ENCODE data around the gene IKZF3. TPM values are rescaled to one million over a fixed set of nuclear protein-coding genes. Genes with fewer than 3 reads are reported as not detected.
"Not testable (repeated sequence)": the region's sequence is repeated elsewhere in the genome, so short reads cannot be mapped to it uniquely, and the experiment has no call there.

The IKZF3 gene
- total and polyA plus RNA-seq, 5 donors = 0.14 to 1.3 (median 0.50) TPM

GRCh38 chr17:39886102-39886501 is 22.0 kb upstream of the IKZF3 start:
- H3K4me3 ChIP-seq (ENCODE audit: low read length); H3K27me3 ChIP-seq (ENCODE audit: control insufficient read depth, insufficient read depth); DNase-seq; ATAC-seq; intact Hi-C loops (cut with DNase I); H3K9me3 ChIP-seq (ENCODE audit: control insufficient read depth, low read length); H3K4me1 ChIP-seq (ENCODE audit: control insufficient read depth, insufficient read depth, low read length); H3K27ac ChIP-seq (ENCODE audit: low read length): not testable (repeated sequence)
- WGBS = 65% methylated on average over 5 of the region's 5 CpGs

GRCh38 chr17:39872751-39873150 is 8.6 kb upstream of the IKZF3 start:
- H3K9me3 ChIP-seq (ENCODE audit: control insufficient read depth, low read length) = no peaks in the 10 kb centered on the region
- DNase-seq (no peak), ATAC-seq (no peak)
- H3K27ac ChIP-seq (ENCODE audit: low read length) = no peak overlapping the region
- no peak overlapping the region for H3K4me3 ChIP-seq (ENCODE audit: low read length)
- no peaks in the 10 kb centered on the region for H3K4me1 ChIP-seq (ENCODE audit: control insufficient read depth, insufficient read depth, low read length)
- intact Hi-C loops (cut with DNase I) = loop anchor here in 1 of 4 donors (10.0 kb wide), 1 partner anchor 92 kb away; the partner anchor contains the start of gene GSDMA
- 83% methylated on average over 2 of the region's 2 CpGs for WGBS
- no peaks in the 10 kb centered on the region for H3K27me3 ChIP-seq (ENCODE audit: control insufficient read depth, insufficient read depth)

- whole genome bisulfite sequencing = 68% methylated on average over 2 of the region's 2 CpGs
- ATAC-seq (no peak), DNase-seq (no peak)
- no peak overlapping the region for H3K27ac ChIP-seq (ENCODE audit: low read length)
- H3K4me3 ChIP-seq (ENCODE audit: low read length) = no peak overlapping the region
- intact Hi-C loops (cut with DNase I) = loop anchor here in 1 of 4 donors (10.0 kb wide), 1 partner anchor 93 kb away; the partner anchor contains the start of gene GSDMA
- no peaks in the 10 kb centered on the region for H3K4me1 ChIP-seq (ENCODE audit: control insufficient read depth, insufficient read depth, low read length)
- H3K27me3 ChIP-seq (ENCODE audit: control insufficient read depth, insufficient read depth) = peaks cover 7% of the 10 kb centered on the region
- peaks cover 3% of the 10 kb centered on the region for H3K9me3 ChIP-seq (ENCODE audit: control insufficient read depth, low read length)
Measured at GRCh38 chr17:39871801-39872200, 7.7 kb upstream of the IKZF3 start.

GRCh38 chr17:39870776-39871175 is 6.7 kb upstream of the IKZF3 start:
- no peak for ATAC-seq

GRCh38 chr17:39868554-39868942 is 4.4 kb upstream of the IKZF3 start:
- Histone ChIP-seq H3K27ac (ENCODE audit: low read length) (no peak overlapping the region), H3K4me3 (ENCODE audit: low read length) (no peak overlapping the region), H3K9me3 (ENCODE audit: control insufficient read depth, low read length) (peaks cover 3% of the 10 kb centered on the region), H3K4me1 (ENCODE audit: control insufficient read depth, insufficient read depth, low read length) (no peaks in the 10 kb centered on the region), H3K27me3 (ENCODE audit: control insufficient read depth, insufficient read depth) (peaks cover 7% of the 10 kb centered on the region)
- ATAC-seq (no peak), DNase-seq (no peak)
- WGBS = 66% methylated on average over 17 of the region's 17 CpGs
- intact Hi-C loops (cut with DNase I) = no loop called here

More at GRCh38 chr17:39870776-39871175, 6.7 kb upstream of the IKZF3 start:
- WGBS = 92% methylated on average over 1 of the region's 1 CpG
- no peak overlapping the region for H3K27ac ChIP-seq (ENCODE audit: low read length)
- intact Hi-C loops (cut with DNase I) = loop anchor here in 1 of 4 donors (10.0 kb wide), 1 partner anchor 94 kb away; the partner anchor contains the start of gene GSDMA
- peaks cover 7% of the 10 kb centered on the region for H3K27me3 ChIP-seq (ENCODE audit: control insufficient read depth, insufficient read depth)
- no peaks in the 10 kb centered on the region for H3K4me1 ChIP-seq (ENCODE audit: control insufficient read depth, insufficient read depth, low read length)
- H3K9me3 ChIP-seq (ENCODE audit: control insufficient read depth, low read length) = peaks cover 3% of the 10 kb centered on the region
- no peak overlapping the region for H3K4me3 ChIP-seq (ENCODE audit: low read length)
- DNase-seq = no peak

- no peak within 1 kb of the TSS for H3K27ac ChIP-seq (ENCODE audit: low read length)
- intact Hi-C loops (cut with DNase I) = no loop called here
Measured at GRCh38 chr17:39867880-39868553, 3.9 kb upstream of the IKZF3 start, which contains the start of gene ZPBP2. ZPBP2 (plus strand) TSS chr17:39868202; CDS start chr17:39868355, 153 bp downstream.

GRCh38 chr17:39867084-39867879 is 3.2 kb upstream of the IKZF3 start:
- ATAC-seq (no peak), DNase-seq (no peak)
- Histone ChIP-seq H3K27ac (ENCODE audit: low read length) (no peak overlapping the region), H3K27me3 (ENCODE audit: control insufficient read depth, insufficient read depth) (peaks cover 7% of the 10 kb centered on the region), H3K4me3 (ENCODE audit: low read length) (no peak overlapping the region), H3K9me3 (ENCODE audit: control insufficient read depth, low read length) (peaks cover 3% of the 10 kb centered on the region), H3K4me1 (ENCODE audit: control insufficient read depth, insufficient read depth, low read length) (no peaks in the 10 kb centered on the region)
- 74% methylated on average over 21 of the region's 21 CpGs for WGBS
- intact Hi-C loops (cut with DNase I) = no loop called here

More at GRCh38 chr17:39867880-39868553, 3.9 kb upstream of the IKZF3 start, which contains the start of gene ZPBP2:
- Histone ChIP-seq H3K4me1 (ENCODE audit: control insufficient read depth, insufficient read depth, low read length) (no peaks in the 10 kb centered on the region), H3K27me3 (ENCODE audit: control insufficient read depth, insufficient read depth) (peaks cover 7% of the 10 kb centered on the region), H3K4me3 (ENCODE audit: low read length) (no peak within 1 kb of the TSS), H3K9me3 (ENCODE audit: control insufficient read depth, low read length) (peaks cover 3% of the 10 kb centered on the region)
- DNase-seq (peak in 1 of 3 donors; percentile 37), ATAC-seq (no peak)
- 18% methylated on average over 67 of the region's 67 CpGs for WGBS

- Histone ChIP-seq H3K4me3 (ENCODE audit: low read length) (no peak overlapping the region), H3K9me3 (ENCODE audit: control insufficient read depth, low read length) (peaks cover 3% of the 10 kb centered on the region), H3K27me3 (ENCODE audit: control insufficient read depth, insufficient read depth) (peaks cover 7% of the 10 kb centered on the region), H3K4me1 (ENCODE audit: control insufficient read depth, insufficient read depth, low read length) (no peaks in the 10 kb centered on the region), H3K27ac (ENCODE audit: low read length) (no peak overlapping the region)
- WGBS = 84% methylated on average over 8 of the region's 8 CpGs
- DNase-seq (no peak), ATAC-seq (no peak)
- intact Hi-C loops (cut with DNase I) = no loop called here
Measured at GRCh38 chr17:39866013-39866730, 2.1 kb upstream of the IKZF3 start.

- Histone ChIP-seq H3K27ac (ENCODE audit: low read length) (no peak overlapping the region), H3K9me3 (ENCODE audit: control insufficient read depth, low read length) (peaks cover 3% of the 10 kb centered on the region), H3K4me1 (ENCODE audit: control insufficient read depth, insufficient read depth, low read length) (no peaks in the 10 kb centered on the region), H3K27me3 (ENCODE audit: control insufficient read depth, insufficient read depth) (peaks cover 11% of the 10 kb centered on the region), H3K4me3 (ENCODE audit: low read length) (peak overlapping the region; percentile 12)
- DNase-seq (no peak), ATAC-seq (peak in 1 of 2 donors; percentile 21)
- 56% methylated on average over 7 of the region's 7 CpGs for WGBS
- intact Hi-C loops (cut with DNase I) = no loop called here
Measured at GRCh38 chr17:39863244-39863917, 731 bp downstream of the IKZF3 start.

- ATAC-seq (no peak), DNase-seq (no peak)
- H3K4me3 ChIP-seq (ENCODE audit: low read length) = no peak overlapping the region
- 90% methylated on average over 5 of the region's 5 CpGs for WGBS
- peaks cover 4% of the 10 kb centered on the region for H3K27me3 ChIP-seq (ENCODE audit: control insufficient read depth, insufficient read depth)
- no peak overlapping the region for H3K27ac ChIP-seq (ENCODE audit: low read length)
- H3K4me1 ChIP-seq (ENCODE audit: control insufficient read depth, insufficient read depth, low read length) = no peaks in the 10 kb centered on the region
- H3K9me3 ChIP-seq (ENCODE audit: control insufficient read depth, low read length) = no peaks in the 10 kb centered on the region
- intact Hi-C loops (cut with DNase I) = no loop called here
Measured at GRCh38 chr17:39861235-39861634, 2.9 kb downstream of the IKZF3 start.

All from right cardiac atrium (tissue), 5 donors.